GM19397 (cell line): ENCODE results near the gene RIC8A.
A peak's percentile ranks its signal among the peaks of the same experiment; 100 is the strongest.
"Not testable (repeated sequence)": the region's sequence is repeated elsewhere in the genome, so short reads cannot be mapped to it uniquely, and the experiment has no call there.

ENCODE experiments used
- ATAC-seq: cut with Tn5 transposase; IDR thresholded peaks from one replicate; pipeline ENCODE4 v1.9.1; 2021; ENCODE audit warnings: mild to moderate bottlenecking, moderate library complexity; ENCODE audit not compliant: unreplicated experiment

Gene RIC8A

DNA sequence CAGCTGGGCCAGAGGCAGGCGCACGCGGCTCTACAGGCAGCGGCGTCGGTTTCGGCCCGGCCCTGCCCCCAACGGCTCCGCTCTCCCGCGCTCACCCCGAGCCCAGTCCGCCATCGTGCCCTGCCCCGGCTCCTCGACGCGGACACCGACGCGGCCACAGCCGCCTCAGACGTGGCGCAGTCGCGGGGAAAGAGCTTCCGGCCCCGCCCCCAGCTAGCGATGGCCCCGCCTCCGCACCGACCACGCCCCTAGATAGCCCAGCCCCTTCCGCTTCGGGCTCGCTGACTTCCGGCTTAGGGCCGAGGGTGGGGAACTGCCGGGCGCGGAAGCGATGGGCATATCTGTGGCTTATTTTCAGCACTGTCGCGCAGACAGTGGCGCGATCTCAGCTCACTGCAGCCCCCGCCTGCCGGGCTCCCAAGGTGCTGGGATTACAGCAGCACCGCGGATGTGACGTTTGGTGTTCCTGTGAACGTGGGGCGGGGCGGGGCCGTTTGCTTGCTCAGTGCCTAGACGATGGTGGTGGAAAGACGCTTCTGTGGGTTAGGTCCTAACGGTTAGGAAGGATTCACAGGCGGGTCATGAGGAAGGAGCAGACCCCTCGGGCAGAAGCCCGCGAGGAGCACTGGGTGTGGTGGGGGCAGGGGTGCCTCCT is at the start of gene RIC8A, which contains the start of gene BET1L:
TSS of gene RIC8A (plus strand) at position 501 of the 655 bp plus-strand sequence. CDS start 1,147 bp downstream, outside the sequence.
TSS of gene BET1L (minus strand) at position 192 of the 655 bp plus-strand sequence. CDS start at position 114, 78 bp downstream.
- ATAC-seq, result peak; percentile 72

DNA sequence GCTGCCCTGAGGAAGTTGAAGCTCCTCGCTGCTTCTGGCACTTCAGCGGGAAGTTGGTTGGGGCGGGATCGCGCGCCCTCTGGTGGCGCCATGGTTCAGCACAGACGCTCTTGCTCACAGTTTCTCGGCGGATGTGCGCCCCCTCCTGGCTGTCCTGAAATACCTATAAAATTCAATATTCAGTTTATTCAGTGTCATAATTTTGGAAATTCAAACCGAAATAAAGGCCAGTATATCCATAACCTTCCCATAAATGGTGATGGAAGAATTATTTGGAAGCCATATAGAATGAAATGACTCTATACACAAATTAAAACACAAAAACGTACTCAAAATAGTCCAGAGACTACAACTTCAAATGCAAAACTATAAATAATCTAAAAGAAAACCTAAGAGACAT is 27.3 kb upstream of the RIC8A start:
- not testable (repeated sequence) for ATAC-seq

DNA sequence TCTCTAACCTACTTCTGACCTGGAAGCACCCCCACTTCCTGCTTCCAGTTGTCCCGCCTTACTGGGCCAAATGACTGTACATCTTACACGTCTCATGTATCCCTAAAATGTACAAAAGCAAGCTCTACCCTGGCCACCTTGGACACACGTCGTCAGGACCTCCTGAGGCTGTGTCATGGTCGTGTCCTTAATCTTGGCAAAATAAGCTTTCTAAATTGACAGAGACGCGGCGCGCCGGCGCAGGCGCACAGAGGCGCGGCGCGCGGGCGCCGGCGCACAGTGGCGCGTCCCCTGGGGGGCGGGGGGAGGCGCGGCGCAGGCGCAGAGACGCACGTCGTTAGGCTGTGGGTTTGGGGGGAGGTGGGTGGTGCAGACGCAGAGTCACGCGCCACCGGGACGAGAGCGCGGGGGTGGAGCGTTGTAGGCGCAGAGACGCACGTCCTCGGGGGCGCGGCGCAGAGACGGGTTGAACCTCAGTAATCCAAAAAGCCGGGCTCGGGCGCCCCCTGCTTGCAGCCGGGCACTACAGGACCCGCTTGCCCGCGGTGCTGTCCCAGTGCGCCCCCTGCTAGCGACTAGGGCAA is 18.2 kb upstream of the RIC8A start:
- not testable (repeated sequence) for ATAC-seq

DNA sequence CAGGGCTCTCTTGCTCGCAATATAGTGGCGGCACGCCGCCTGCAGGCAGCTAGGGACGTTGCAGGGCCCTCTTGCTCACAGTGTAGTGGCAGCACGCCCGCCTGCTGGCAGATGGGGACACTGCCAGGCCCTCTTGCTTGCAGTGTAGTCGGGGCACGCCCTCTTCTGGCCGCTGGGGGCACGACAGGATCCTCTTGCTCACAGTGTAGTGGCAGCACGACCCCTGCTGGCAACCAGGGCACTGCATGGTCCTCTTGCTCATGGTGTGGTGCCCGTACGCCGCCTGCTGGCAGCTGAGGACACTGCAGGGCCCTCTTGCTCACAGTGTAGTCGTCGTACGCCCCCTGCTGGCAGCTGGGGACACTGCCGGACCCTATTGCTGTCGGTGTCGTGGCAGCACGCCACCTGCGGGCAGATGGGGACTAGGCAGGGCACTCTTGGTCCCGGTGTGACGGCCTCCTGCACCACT is 17.6 kb upstream of the RIC8A start:
- peak; percentile 76 for ATAC-seq

- not testable (repeated sequence) for ATAC-seq
These were observed 17.0 kb upstream of the RIC8A start for GRCh38 chr11:190546-190945.

- not testable (repeated sequence) for ATAC-seq
These were observed 15.7 kb upstream of the RIC8A start for GRCh38 chr11:191490-192478.

DNA sequence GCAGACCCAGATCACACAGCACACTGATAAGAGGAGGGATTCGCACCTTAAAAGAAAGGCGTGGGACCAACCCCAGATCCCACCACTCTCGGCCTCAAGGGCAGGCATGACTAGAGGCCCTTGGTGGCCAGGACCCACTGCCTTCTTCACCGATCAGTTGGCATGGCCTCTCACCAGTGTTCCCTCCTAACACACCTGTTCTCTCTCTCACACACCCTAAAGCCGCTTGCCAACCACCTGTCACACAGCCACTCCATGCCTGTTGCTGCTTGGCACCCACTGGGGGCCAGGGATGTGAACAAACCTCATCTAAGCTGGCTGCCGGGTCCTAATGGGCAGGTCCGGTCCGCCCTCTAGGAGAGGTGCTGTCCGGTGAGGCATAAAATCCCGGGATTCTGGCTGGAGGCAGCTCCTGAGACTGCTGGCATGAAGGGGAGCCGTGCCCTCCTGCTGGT is 14.8 kb upstream of the RIC8A start, which contains the start of gene SCGB1C1:
TSS of gene SCGB1C1 (plus strand) at position 405 of the 455 bp plus-strand sequence. CDS start at position 427, 22 bp downstream.
- not testable (repeated sequence) for ATAC-seq

- not testable (repeated sequence) for ATAC-seq
These were observed 14.0 kb upstream of the RIC8A start for GRCh38 chr11:193481-193880.

DNA sequence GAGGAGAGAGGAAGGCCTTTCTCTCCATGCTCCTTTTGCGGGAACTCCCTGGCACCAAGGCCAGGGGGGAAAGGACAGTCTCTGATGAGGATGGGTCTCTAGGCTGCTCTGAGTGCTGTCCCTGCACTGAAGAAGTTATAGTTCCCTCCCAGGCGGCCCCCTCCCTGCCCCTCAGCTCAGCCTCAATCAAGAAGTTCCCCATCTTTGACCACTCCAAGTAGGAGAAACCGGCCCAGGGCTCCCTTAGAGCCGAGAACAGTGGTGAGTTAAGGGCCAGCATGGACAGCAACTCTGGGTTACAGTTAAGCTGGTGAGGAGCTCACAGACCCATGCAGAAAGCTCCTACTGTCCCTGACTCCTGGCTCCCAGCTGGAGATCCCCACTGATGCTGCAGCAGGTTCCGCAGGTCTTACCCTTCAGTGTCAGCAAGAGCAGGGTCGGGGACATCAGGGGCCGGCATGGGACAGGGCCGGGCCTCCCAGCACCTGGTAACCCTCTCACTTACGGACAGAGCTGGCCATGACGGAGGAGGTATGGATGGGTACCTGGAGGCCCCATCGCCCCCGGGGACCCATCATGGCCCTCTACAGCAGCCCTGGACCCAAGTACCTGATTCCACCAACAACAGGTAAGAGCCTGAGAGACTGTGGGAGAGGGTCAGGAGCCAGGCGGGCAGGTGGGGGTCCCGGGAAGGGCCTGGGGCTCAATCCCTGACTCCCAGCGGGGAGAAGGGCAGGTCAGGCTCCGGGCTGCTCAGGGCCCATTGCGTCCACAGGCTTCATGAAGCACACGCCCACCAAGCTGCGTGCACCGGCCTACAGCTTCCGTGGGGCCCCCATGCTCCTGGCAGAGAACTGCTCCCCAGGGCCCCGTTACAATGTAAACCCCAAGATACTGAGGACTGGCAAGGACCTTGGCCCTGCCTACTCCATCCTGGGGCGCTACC is 10.4 kb upstream of the RIC8A start:
- no peak for ATAC-seq

DNA sequence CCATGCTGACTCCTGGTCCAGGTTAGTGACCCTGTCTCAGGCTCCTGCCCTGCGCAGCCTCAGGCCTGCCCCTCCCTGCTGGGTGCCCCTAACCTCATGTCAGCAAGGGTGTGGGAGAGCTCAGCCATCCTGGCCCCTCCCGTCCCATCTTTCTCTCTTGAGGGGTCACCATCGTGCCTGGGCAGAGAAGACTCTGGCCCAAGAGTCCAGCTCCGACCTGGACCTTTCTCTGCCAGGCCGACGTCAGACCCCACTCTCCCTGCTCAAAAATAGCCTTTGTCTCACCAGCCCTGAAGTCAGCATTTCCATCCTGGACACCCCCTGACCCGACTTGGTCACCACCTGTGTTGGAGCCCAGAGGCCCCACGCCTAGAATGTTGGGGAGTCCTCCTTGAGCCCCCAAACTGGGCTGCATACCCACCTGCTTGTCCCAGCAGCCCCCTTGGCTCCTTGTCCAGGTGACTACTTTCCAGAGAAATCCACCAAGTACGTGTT is 9.7 kb upstream of the RIC8A start:
- ATAC-seq, result no peak

DNA sequence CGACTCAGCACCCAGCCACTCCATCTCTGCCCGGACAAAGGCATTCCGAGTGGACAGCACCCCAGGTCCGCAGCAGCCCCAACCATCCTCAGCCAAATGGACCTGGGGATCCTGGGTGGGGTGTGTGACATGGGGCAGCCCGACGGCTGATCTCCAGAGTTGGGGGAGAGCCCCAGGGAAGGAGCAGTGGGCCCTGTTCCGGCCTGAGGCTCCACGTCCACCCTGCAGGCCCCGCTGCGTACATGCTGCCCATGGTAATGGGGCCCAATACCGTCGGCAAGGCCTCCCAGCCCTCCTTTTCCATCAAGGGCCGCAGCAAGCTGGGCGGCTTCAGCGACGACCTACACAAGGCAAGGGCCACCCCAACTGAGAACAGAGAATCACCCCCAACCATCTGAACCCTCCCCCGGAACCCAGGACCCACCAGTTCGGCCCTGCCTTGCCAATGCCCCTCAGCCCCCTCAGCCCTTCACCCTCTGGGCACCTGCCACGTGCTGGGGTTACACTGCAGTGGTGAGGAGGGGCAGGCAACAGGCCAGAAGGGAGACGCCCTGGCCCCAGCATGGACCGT is 9.2 kb upstream of the RIC8A start:
- ATAC-seq, result no peak

DNA sequence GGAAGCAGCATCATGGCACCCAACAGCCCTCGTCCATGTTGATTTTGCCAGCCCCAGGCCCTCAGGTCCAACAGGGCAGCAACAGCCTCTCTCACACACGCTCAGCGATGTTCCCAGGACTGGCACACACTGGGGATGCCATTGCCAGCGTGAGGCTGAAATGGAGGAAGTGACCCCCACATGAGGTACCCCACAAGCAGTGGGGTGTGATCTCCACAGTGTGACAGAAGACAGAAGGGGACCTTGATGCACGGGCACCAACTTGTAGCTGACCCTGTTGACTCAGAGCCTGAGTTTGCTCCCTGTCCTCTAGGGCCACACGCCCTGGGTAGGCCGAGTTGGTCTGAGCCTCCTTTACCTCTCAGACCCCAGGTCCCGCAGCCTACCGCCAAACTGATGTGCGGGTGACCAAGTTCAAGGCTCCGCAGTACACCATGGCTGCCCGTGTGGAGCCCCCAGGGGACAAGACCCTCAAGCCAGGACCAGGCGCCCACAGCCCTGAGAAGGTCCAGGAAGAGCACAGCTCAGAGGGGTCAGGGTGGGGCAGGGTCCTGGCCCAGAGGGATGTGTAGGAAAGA is 8.4 kb upstream of the RIC8A start:
- no peak for ATAC-seq

DNA sequence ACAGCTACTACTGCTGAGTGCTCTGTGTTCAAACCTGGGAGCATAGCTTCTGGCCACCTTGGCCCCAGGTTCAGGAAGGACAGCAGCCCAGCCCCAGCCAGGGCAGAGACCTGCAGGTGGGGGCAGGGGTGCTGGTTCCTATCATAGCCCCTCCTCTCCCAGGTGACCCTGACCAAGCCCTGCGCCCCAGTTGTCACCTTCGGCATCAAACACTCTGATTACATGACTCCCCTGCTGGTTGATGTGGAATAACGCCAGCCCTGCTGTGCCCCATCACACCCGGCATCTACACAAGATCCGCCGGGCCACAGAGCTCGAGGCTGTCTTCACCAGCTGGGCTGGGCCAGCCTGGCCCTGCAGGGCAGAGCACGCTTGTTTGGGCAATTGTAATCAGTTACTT is 7.7 kb upstream of the RIC8A start:
- no peak for ATAC-seq

DNA sequence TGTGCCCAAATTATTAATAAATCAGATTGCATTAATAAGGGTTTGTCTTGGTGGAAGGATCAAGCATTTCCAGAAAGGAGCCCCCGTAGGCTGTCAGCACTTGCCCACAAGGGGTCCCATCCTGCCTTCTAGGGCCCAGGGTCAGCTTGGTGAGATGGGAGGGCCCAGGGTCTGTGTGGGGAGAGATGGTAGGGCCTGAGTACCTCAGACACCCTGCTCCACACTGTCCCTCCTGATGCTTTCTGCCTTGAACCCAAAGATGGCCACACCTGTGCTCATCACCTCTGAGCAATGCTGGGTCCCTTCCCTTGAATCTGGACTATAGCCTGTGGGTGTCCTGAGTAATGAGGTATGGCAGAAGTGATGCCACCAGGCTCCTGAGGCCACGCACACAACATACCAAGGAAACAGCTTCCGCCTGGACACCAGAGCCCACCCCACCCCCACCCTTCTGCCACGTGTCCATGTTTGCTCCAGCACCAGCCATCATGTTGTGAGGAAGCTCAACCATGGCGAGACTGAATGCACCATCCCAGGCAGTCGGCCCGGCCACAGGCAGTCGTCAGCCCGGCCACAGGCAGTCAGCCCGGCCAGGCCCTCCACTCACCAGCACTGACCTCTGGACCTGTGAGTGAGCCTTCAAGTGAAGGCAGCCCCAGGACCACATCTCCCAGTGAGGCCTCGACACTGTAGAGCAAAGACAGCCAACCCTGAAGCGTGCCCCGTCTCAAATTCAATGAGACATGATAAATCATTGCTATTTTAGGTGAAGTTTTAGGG is 7.1 kb upstream of the RIC8A start:
- ATAC-seq, result no peak

DNA sequence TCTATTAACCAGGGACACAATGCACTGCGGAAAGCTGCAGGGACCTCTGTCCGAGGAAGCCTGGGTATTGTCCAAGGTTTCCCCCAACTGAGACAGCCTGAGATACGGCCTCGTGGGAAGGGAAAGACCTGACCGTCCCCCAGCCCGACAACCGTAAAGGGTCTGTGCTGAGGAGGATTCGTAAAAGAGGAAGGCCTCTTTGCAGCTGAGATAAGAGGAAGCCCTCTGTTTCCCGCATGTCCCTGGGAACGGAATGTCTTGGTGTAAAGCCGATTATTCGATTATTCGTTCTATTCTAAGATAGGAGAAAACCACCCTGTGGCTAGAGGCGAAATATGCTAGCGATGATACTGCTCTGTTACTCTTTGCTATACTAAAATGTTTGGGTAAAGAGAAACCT is 5.5 kb upstream of the RIC8A start:
- no peak for ATAC-seq

DNA sequence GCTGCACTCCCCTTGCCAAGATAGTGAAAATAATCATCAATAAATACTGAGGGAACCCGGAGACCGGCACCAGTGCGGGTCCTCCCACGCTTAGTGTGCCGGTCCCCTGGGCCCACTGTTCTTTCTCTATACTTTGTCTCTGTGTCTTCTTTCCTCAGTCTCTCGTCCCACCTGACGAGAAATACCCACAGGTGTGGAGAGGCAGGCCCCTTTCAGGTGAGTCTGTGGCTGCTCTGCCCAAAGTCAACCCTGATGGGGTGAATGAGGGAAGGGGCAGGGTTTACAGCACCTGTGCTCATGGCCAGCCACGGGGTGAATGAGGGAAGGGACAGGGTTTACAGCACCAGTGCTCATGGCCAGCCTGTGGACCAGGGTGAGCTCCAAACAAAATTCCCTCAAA is 5.0 kb upstream of the RIC8A start:
- ATAC-seq, result no peak

DNA sequence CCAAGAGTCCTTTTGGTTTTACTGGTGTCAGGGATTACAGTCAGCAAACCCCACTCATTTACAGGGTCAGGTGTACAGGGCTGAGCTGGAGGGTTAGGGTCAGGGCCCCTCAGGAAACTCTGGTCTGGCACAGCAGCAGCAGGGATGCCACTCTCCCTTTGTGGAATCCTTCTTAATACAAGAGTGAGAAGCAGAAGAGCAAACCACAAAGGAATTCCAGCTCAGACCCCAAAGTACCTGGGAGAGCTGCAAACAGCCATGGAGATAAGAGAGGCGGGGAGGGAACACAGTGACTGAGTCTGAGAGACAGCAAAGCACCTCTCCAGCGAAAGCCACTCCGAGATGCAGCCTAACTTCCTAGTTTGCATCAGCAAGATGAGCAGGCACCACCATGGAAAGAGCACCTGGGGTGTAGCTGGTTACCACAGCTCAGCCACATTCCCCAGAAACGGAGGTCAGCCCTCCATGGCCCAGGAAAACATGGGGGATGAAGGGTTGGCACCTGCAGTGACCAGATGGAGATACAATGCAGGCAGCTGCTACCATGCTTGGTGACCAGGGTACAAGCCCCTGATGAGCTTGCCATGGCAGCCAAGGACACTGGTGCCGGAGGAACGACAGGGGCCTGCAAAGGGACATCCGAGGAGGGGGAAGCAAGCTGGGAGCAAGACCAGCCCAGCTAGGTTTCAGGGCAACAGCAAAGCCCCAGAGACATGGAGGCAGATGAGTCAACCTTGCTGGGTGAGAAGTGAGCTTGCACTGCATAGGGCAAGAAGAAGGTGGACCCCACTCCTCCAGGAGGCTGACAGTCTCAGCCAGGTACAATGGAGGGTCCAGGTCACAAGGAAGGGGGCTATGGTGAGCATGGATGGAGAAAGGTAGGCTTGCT is 4.2 kb upstream of the RIC8A start:
- ATAC-seq, result no peak
